C4-2B (cell line): ENCODE data around the gene TMEM44.

ENCODE experiments used
- CTCF ChIP-seq: fragments of 450-650 bp; conservative IDR thresholded peaks from 2 replicates; pipeline ENCODE4 v1.5.1; 2017; ENCODE audit warnings: mild to moderate bottlenecking
- ZFX ChIP-seq: fragments of 450-650 bp; IDR thresholded peaks from 2 replicates; pipeline ENCODE4 v1.6.1; 2017

- TF ChIP-seq CTCF (no peak), ZFX (no peak)
Measured at GRCh38 chr3:194675680-194676079, 42.5 kb upstream of the TMEM44 start.
